ENCODE data around the gene ELOVL2.

The ELOVL2 gene

DNA sequence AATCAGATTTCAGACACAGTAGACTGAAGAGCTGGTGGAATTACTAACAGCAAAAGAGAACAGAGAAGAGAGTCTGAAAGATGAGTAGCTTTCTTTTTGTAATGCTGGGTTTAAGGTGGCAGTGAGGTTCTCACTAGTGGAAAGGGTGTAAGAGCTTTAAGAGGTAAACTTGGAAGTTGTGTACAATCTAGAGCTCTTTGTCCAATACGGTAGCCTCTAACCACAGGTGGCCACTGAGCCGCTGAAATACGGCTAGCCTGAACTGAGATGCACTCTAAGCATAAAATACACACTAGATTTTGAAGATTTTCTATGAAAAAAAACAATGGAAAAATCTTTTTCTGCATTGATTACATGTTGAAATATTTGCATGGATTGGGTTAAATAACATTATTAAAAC, 4.0 kb downstream of the ELOVL2 start:
- Histone ChIP-seq H3K4me3 (ENCODE audit: severe bottlenecking) (no peak overlapping the region), H3K27me3 (ENCODE audit: insufficient read depth, poor library complexity, severe bottlenecking) (peaks cover 35% of the 10 kb centered on the region), H3K4me1 (ENCODE audit: insufficient read depth, poor library complexity, severe bottlenecking) (no peaks in the 10 kb centered on the region), H3K27ac (ENCODE audit: poor library complexity, severe bottlenecking) (no peak overlapping the region), H3K9me3 (ENCODE audit: severe bottlenecking) (no peaks in the 10 kb centered on the region), H3K36me3 (ENCODE audit: low read depth) (no peaks in the 10 kb centered on the region)
- ATAC-seq (ENCODE audit: low read depth) (no peak), DNase-seq (ENCODE audit: low spot score) (no peak)
- TF ChIP-seq, protein P1, sequence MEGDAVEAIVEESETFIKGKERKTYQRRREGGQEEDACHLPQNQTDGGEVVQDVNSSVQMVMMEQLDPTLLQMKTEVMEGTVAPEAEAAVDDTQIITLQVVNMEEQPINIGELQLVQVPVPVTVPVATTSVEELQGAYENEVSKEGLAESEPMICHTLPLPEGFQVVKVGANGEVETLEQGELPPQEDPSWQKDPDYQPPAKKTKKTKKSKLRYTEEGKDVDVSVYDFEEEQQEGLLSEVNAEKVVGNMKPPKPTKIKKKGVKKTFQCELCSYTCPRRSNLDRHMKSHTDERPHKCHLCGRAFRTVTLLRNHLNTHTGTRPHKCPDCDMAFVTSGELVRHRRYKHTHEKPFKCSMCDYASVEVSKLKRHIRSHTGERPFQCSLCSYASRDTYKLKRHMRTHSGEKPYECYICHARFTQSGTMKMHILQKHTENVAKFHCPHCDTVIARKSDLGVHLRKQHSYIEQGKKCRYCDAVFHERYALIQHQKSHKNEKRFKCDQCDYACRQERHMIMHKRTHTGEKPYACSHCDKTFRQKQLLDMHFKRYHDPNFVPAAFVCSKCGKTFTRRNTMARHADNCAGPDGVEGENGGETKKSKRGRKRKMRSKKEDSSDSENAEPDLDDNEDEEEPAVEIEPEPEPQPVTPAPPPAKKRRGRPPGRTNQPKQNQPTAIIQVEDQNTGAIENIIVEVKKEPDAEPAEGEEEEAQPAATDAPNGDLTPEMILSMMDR (IDR thresholded peaks at IDR 0.05; ENCODE audit: poor library complexity, severe bottlenecking), result no peak

DNA sequence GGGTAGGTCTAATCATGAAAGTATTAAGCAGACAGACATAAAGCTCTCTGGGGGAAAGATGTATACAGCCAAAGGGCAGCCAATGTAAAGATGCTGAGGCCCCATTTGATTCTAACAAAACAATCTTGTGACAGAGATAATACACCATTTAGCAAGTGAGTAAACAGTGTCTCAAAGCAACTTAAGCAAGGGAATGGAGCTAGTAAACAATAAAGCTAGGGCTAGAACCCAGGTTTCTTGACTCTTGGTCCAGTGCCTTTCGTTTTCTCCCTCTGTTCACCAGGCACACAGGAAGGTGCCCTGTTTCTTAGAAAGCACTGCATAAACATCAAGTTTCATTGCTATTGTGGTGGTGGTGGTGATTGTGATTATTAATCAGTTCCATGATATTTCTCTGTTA, 5.1 kb downstream of the ELOVL2 start:
- Histone ChIP-seq H3K36me3 (ENCODE audit: low read depth) (no peaks in the 10 kb centered on the region), H3K9me3 (ENCODE audit: severe bottlenecking) (no peaks in the 10 kb centered on the region), H3K27me3 (ENCODE audit: insufficient read depth, poor library complexity, severe bottlenecking) (peaks cover 28% of the 10 kb centered on the region), H3K4me3 (ENCODE audit: severe bottlenecking) (no peak overlapping the region), H3K4me1 (ENCODE audit: insufficient read depth, poor library complexity, severe bottlenecking) (no peaks in the 10 kb centered on the region), H3K27ac (ENCODE audit: poor library complexity, severe bottlenecking) (no peak overlapping the region)
- DNase-seq (ENCODE audit: low spot score) (no peak), ATAC-seq (ENCODE audit: low read depth) (no peak)
- TF ChIP-seq, protein P1 (IDR thresholded peaks at IDR 0.05; ENCODE audit: poor library complexity, severe bottlenecking), result no peak

DNA sequence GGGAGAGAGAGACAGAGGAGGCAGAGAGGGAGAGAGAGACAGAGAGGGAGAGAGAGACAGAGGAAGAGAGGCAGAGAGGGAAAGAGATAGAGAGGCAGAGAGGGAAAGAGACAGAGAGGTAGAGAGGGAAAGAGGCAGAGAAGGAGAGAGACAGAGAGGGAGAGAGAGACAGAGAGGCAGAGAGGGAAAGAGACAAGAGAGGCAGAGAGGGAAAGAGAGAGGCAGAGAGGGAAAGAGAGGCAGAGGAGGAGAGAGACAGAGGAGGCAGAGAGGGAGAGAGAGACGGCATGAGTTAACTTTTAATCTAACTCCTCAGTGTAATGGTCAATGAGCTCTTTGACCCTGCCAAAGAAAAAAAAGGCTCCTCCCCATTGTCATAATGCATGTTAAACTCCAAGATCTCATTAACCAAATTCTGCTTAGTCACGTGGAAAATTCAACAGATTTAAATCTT, 7.1 kb downstream of the ELOVL2 start:
- DNase-seq (ENCODE audit: low spot score), result no peak
- TF ChIP-seq, protein P1 (IDR thresholded peaks at IDR 0.05; ENCODE audit: poor library complexity, severe bottlenecking), result no peak
- peaks cover 9% of the 10 kb centered on the region for H3K27me3 ChIP-seq (ENCODE audit: insufficient read depth, poor library complexity, severe bottlenecking)
- H3K36me3 ChIP-seq (ENCODE audit: low read depth), result no peaks in the 10 kb centered on the region
- H3K27ac ChIP-seq (ENCODE audit: poor library complexity, severe bottlenecking), result no peak overlapping the region
- ATAC-seq (ENCODE audit: low read depth), result no peak
- no peaks in the 10 kb centered on the region for H3K4me1 ChIP-seq (ENCODE audit: insufficient read depth, poor library complexity, severe bottlenecking)
- H3K4me3 ChIP-seq (ENCODE audit: severe bottlenecking), result no peak overlapping the region
- H3K9me3 ChIP-seq (ENCODE audit: severe bottlenecking), result no peaks in the 10 kb centered on the region

DNA sequence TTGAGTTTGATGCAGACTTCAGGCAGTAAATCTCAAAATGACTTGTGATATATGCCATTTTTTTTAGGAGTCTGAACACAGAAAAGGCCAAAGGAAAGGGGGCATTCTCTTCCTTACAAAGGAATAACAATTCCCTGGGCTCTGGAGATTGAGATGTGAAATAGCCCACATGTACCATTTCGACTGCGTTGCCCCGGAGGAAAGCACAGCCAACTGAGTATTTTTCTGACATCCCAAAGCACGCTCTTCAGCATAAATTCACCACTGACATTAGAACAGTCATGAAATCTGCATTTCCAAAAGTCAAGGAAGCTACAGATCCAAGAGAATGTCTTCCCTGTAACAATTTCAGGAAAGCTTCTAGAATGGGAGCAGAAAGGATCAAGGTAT, 7.8 kb downstream of the ELOVL2 start:
- TF ChIP-seq, protein P1 (IDR thresholded peaks at IDR 0.05; ENCODE audit: poor library complexity, severe bottlenecking), result no peak
- H3K4me3 ChIP-seq (ENCODE audit: severe bottlenecking), result no peak overlapping the region
- H3K9me3 ChIP-seq (ENCODE audit: severe bottlenecking), result no peaks in the 10 kb centered on the region
- H3K27me3 ChIP-seq (ENCODE audit: insufficient read depth, poor library complexity, severe bottlenecking), result peaks cover 3% of the 10 kb centered on the region
- no peaks in the 10 kb centered on the region for H3K4me1 ChIP-seq (ENCODE audit: insufficient read depth, poor library complexity, severe bottlenecking)
- H3K27ac ChIP-seq (ENCODE audit: poor library complexity, severe bottlenecking), result no peak overlapping the region
- ATAC-seq (ENCODE audit: low read depth) (no peak), DNase-seq (ENCODE audit: low spot score) (no peak)
- no peaks in the 10 kb centered on the region for H3K36me3 ChIP-seq (ENCODE audit: low read depth)

DNA sequence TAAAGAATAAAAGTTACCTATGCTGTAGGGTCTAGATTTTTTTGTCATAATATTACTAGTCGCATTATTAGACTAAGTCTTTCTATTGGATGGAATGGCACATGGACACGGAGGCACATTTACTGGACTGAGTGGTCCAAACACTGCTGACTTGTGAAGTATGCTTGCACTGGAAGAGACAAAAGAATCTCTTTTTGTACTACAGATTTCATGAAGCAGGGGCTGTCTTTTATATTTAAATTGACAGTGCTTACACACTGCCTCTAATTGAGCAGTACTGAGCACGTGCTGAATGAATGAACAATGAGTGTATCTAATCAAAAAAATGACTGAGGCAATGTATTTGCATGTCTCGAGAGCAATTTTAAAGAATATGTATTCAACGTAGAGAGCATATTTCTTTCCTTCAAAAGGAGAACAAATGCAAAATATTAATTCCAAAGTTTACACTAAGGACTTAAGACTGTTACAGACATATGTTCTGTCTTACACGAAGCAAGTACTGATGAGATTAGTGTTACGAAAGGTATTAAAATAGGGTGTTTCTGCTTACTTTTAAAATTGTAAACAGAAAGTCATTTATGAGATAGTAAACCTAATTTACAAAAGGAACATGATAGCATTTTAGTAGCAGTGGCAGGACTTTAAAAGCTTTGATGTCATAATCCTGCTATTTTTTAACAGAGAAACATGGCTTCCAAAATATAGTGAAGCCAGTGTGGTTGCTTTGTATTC, 8.3 kb downstream of the ELOVL2 start:
- no peaks in the 10 kb centered on the region for H3K9me3 ChIP-seq (ENCODE audit: severe bottlenecking)
- H3K4me1 ChIP-seq (ENCODE audit: insufficient read depth, poor library complexity, severe bottlenecking), result no peaks in the 10 kb centered on the region
- TF ChIP-seq, protein P1 (IDR thresholded peaks at IDR 0.05; ENCODE audit: poor library complexity, severe bottlenecking), result no peak
- H3K27me3 ChIP-seq (ENCODE audit: insufficient read depth, poor library complexity, severe bottlenecking), result no peaks in the 10 kb centered on the region
- ATAC-seq (ENCODE audit: low read depth), result no peak
- no peak overlapping the region for H3K27ac ChIP-seq (ENCODE audit: poor library complexity, severe bottlenecking)
- no peak for DNase-seq (ENCODE audit: low spot score)
- H3K4me3 ChIP-seq (ENCODE audit: severe bottlenecking), result no peak overlapping the region
- no peaks in the 10 kb centered on the region for H3K36me3 ChIP-seq (ENCODE audit: low read depth)
